Testis (tissue), 3 donors: Measurements from ENCODE around the gene BNIP2. TPM values are rescaled to one million over a fixed set of nuclear protein-coding genes. Genes with fewer than 3 reads are reported as not detected.
"Not testable (repeated sequence)": the region's sequence is repeated elsewhere in the genome, so short reads cannot be mapped to it uniquely, and the experiment has no call there.

Experiments
- DNase-seq: peaks from one replicate; pipeline ENCODE4 v3.0.0-alpha.2; 2019
- H3K27ac ChIP-seq, 2 donors: fragments of 200-600 bp; sonication (generic); one replicate each; pipeline ENCODE4 v1.5.1; 2019
- H3K27me3 ChIP-seq: fragments of 200-600 bp; sonication (generic); one replicate; pipeline ENCODE4 v1.5.1; 2019
- H3K36me3 ChIP-seq: fragments of 200-600 bp; sonication (generic); one replicate; pipeline ENCODE4 v1.5.1; 2017; ENCODE audit warnings: low read depth; ENCODE audit errors: missing control alignments
- H3K4me1 ChIP-seq: fragments of 200-600 bp; sonication (generic); one replicate; pipeline ENCODE4 v1.5.1; 2019
- H3K4me3 ChIP-seq, 2 donors: fragments of 200-600 bp; sonication (generic); one replicate each; pipeline ENCODE4 v1.5.1; 2017 to 2019
- H3K9me3 ChIP-seq: fragments of 200-600 bp; sonication (generic); one replicate; pipeline ENCODE4 v1.5.1; 2017
- CTCF ChIP-seq, 3 experiments: fragments of 450-650 bp in 2 of 3; fragments of 200-600 bp in 1 of 3; sonication (generic) in 1 of 3; IDR thresholded peaks; one replicate each; pipeline ENCODE4 v1.5.1; 2016 to 2019; ENCODE audit warnings: antibody characterized with exemption in 3 of 3, mild to moderate bottlenecking in 2 of 3, moderate library complexity in 1 of 3
- POLR2A ChIP-seq: fragments of 450-650 bp; IDR thresholded peaks from one replicate; pipeline ENCODE4 v1.6.1; 2017; ENCODE audit warnings: antibody characterized with exemption, mild to moderate bottlenecking, moderate library complexity
- WGBS, 2 donors: methylation state at CpG; one replicate each; pipeline ENCODE4 v1.1.5; 2018; 5-methylcytosine and 5-hydroxymethylcytosine counted together
- intact Hi-C: fragments of 100-400 bp; cut with DNase I; formaldehyde crosslinking; loops from one replicate; pipeline ENCODE4 v1.15.1; 2023; ENCODE audit warnings: low total_unique reads
- polyA plus RNA-seq: library from polyadenylated mRNA; stranded (reverse); fragments of 350-450 nt; fragmentation: Illumina TruSeq; extraction: RNeasy Lipid Tissue Mini Kit (QIAGEN cat#74804); gene quantifications from one replicate; pipeline ENCODE4 v1.2.3, GENCODE V29; 2014; ENCODE audit warnings: low read depth, low replicate concordance; ENCODE audit not compliant: insufficient read depth
- total RNA-seq, 2 donors: library from RNA; depleted of rRNA; stranded (reverse); fragments of >200 nt; gene quantifications; one replicate each; pipeline ENCODE4 v1.2.3, GENCODE V29; 2016

The BNIP2 gene
- total and polyA plus RNA-seq, 3 donors from 2014 or later = 47.9 to 145 (median 133) TPM

- TF ChIP-seq CTCF (IDR thresholded peaks at IDR 0.05) (no peak), POLR2A (no peak)
- H3K36me3 ChIP-seq = no peaks in the 10 kb centered on the region
- 81 to 82% methylated on average over 4 of the region's 4 CpGs for WGBS, 2 donors
- no peak overlapping the region for H3K27ac ChIP-seq
- H3K27me3 ChIP-seq = no peaks in the 10 kb centered on the region
- no peaks in the 10 kb centered on the region for H3K4me1 ChIP-seq
- no peak overlapping the region for H3K4me3 ChIP-seq
- intact Hi-C loops = no loop called here
- no peak for DNase-seq
- no peaks in the 10 kb centered on the region for H3K9me3 ChIP-seq
These were observed 44.4 kb downstream of the BNIP2 start for GRCh38 chr15:59644756-59645155.

- H3K9me3 ChIP-seq = no peaks in the 10 kb centered on the region
- WGBS, 2 donors = 72 to 87% methylated on average over 2 of the region's 2 CpGs
- H3K27ac ChIP-seq = no peak overlapping the region
- no peak overlapping the region for H3K4me3 ChIP-seq
- TF ChIP-seq POLR2A (no peak), CTCF (IDR thresholded peaks at IDR 0.05) (no peak)
- no peaks in the 10 kb centered on the region for H3K4me1 ChIP-seq
- intact Hi-C loops = no loop called here
- H3K36me3 ChIP-seq = no peaks in the 10 kb centered on the region
- no peak for DNase-seq
- H3K27me3 ChIP-seq = no peaks in the 10 kb centered on the region
These were observed 46.8 kb downstream of the BNIP2 start for GRCh38 chr15:59642351-59642750.

GRCh38 chr15:59637507-59637906 is 51.6 kb downstream of the BNIP2 start:
- H3K4me1 ChIP-seq, intact Hi-C loops, H3K27ac ChIP-seq, H3K36me3 ChIP-seq, H3K4me3 ChIP-seq, H3K9me3 ChIP-seq, DNase-seq, H3K27me3 ChIP-seq: not testable (repeated sequence)
- 94 to 95% methylated on average over 2 of the region's 2 CpGs for WGBS, 2 donors

- H3K36me3 ChIP-seq = no peaks in the 10 kb centered on the region
- DNase-seq = no peak
- TF ChIP-seq CTCF (IDR thresholded peaks at IDR 0.05) = no peak
- no peak for TF ChIP-seq POLR2A
- no peaks in the 10 kb centered on the region for H3K9me3 ChIP-seq
- intact Hi-C loops = no loop called here
- no peaks in the 10 kb centered on the region for H3K27me3 ChIP-seq
- H3K4me3 ChIP-seq = no peak overlapping the region
- H3K27ac ChIP-seq = no peak overlapping the region
- peaks cover 3% of the 10 kb centered on the region for H3K4me1 ChIP-seq
- WGBS, 2 donors = 68 to 87% methylated on average over 3 of the region's 3 CpGs
These were observed 52.9 kb downstream of the BNIP2 start for GRCh38 chr15:59636184-59636583.

GRCh38 chr15:59632714-59633113 is 56.4 kb downstream of the BNIP2 start:
- WGBS, 2 donors = 52 to 68% methylated on average over 4 of the region's 4 CpGs
- intact Hi-C loops = no loop called here

More at GRCh38 chr15:59632714-59633113, 56.4 kb downstream of the BNIP2 start:
- Histone ChIP-seq H3K4me1 (peaks cover 3% of the 10 kb centered on the region), H3K36me3 (no peaks in the 10 kb centered on the region), H3K27ac (no peak overlapping the region), H3K27me3 (no peaks in the 10 kb centered on the region), H3K9me3 (no peaks in the 10 kb centered on the region), H3K4me3 (no peak overlapping the region)
- no peak for TF ChIP-seq POLR2A
- peak in 2 of 3 experiments; percentile 18 to 35 for TF ChIP-seq CTCF (IDR thresholded peaks at IDR 0.05)
- DNase-seq = peak; percentile 37
